T-helper 22 cell (primary cell): ENCODE measurements around the gene SLC16A4.
A peak's percentile ranks its signal among the peaks of the same experiment; 100 is the strongest.
"Not testable (repeated sequence)": the region's sequence is repeated elsewhere in the genome, so short reads cannot be mapped to it uniquely, and the experiment has no call there.

Experiments
- DNase-seq: peaks from one replicate; pipeline ENCODE4 v3.0.0-alpha.2; 2020; ENCODE audit warnings: low read depth

Gene SLC16A4

GRCh38 chr1:110408488-110408887 lies 17.7 kb upstream of the SLC16A4 start:
- DNase-seq, result no peak

- peak; percentile 82 for DNase-seq
Measured at GRCh38 chr1:110407260-110408210, 16.7 kb upstream of the SLC16A4 start, which contains the start of gene LAMTOR5. Gene LAMTOR5, minus strand, starts transcription at chr1:110407694. Its CDS starts 74 bp downstream, at chr1:110407620.

- not testable (repeated sequence) for DNase-seq
Measured at GRCh38 chr1:110406407-110406806, 15.6 kb upstream of the SLC16A4 start.

- no peak for DNase-seq
Measured at GRCh38 chr1:110404401-110404800, 13.6 kb upstream of the SLC16A4 start.

GRCh38 chr1:110403805-110404204 lies 13.0 kb upstream of the SLC16A4 start:
- no peak for DNase-seq

- not testable (repeated sequence) for DNase-seq
Measured at GRCh38 chr1:110396259-110396958, 5.6 kb upstream of the SLC16A4 start.

- no peak for DNase-seq
Measured at GRCh38 chr1:110394493-110394820, 3.6 kb upstream of the SLC16A4 start.

- no peak for DNase-seq
Measured at GRCh38 chr1:110393691-110394492, 3.1 kb upstream of the SLC16A4 start.

GRCh38 chr1:110393286-110393685 lies 2.5 kb upstream of the SLC16A4 start:
- DNase-seq, result no peak

- no peak for DNase-seq
Measured at GRCh38 chr1:110390096-110390495, 730 bp downstream of the SLC16A4 start.

- DNase-seq, result no peak
Measured at GRCh38 chr1:110387048-110387754, 3.6 kb downstream of the SLC16A4 start.

GRCh38 chr1:110385369-110385768 lies 5.5 kb downstream of the SLC16A4 start:
- DNase-seq, result no peak

- DNase-seq, result no peak
Measured at GRCh38 chr1:110384581-110385321, 6.1 kb downstream of the SLC16A4 start.

- no peak for DNase-seq
Measured at GRCh38 chr1:110383251-110383990, 7.4 kb downstream of the SLC16A4 start.

GRCh38 chr1:110380672-110381283 lies 10.0 kb downstream of the SLC16A4 start:
- no peak for DNase-seq

GRCh38 chr1:110375490-110375889 lies 15.3 kb downstream of the SLC16A4 start:
- no peak for DNase-seq

GRCh38 chr1:110370827-110371226 lies 20.0 kb downstream of the SLC16A4 start:
- DNase-seq, result no peak

GRCh38 chr1:110364221-110364620 lies 26.6 kb downstream of the SLC16A4 start:
- no peak for DNase-seq

- DNase-seq, result no peak
Measured at GRCh38 chr1:110361856-110362255, 29.0 kb downstream of the SLC16A4 start.

GRCh38 chr1:110360431-110360830 lies 30.4 kb downstream of the SLC16A4 start:
- DNase-seq, result no peak
